Left lung (tissue), 10 donors: ENCODE data around the gene RPS6KA4. TPM values are rescaled to one million over a fixed set of nuclear protein-coding genes. Genes with fewer than 3 reads are reported as not detected.

ENCODE experiments used
- ATAC-seq: fragments of 200-7000 bp; cut with Tn5 transposase; one replicate; pipeline ENCODE4 v1.9.1; 2020; ENCODE audit warnings: moderate library complexity
- DNase-seq, 4 donors: peaks; one replicate each; pipeline ENCODE4 v3.0.0-alpha.2; 2013 to 2020
- H3K27ac ChIP-seq, 2 donors: fragments of 200-600 bp; sonication (generic) in 1 of 2; one replicate each; pipeline versions ENCODE4 v1.5.0 to v1.8.0; 2020 to 2021
- H3K27me3 ChIP-seq, 2 donors: fragments of 200-600 bp; sonication (generic) in 1 of 2; one replicate each; pipeline versions ENCODE4 v1.5.0 to v1.8.0; 2020 to 2021
- H3K36me3 ChIP-seq, 2 donors: fragments of 200-600 bp; sonication (generic) in 1 of 2; one replicate each; pipeline versions ENCODE4 v1.5.0 to v1.8.0; 2020 to 2021
- H3K4me1 ChIP-seq, 2 donors: fragments of 200-600 bp; one replicate each; pipeline ENCODE4 v1.8.0; 2021
- H3K4me3 ChIP-seq, 2 donors: fragments of 200-600 bp; sonication (generic) in 1 of 2; one replicate each; pipeline versions ENCODE4 v1.5.0 to v1.8.0; 2020 to 2021; ENCODE audit warnings: mild to moderate bottlenecking in 1 of 2
- H3K9me3 ChIP-seq, 2 donors: fragments of 200-600 bp; sonication (generic) in 1 of 2; one replicate each; pipeline versions ENCODE4 v1.5.0 to v1.8.0; 2020 to 2021
- intact Hi-C, 2 donors: fragments of 100-400 bp; cut with DNase I; formaldehyde crosslinking; loops; one replicate each; pipeline versions ENCODE4 v1.11.2 to v1.14.2; 2022
- polyA plus RNA-seq, 6 donors: library from polyadenylated mRNA; unstranded; fragments of 120-200 nt; gene quantifications; one replicate each; pipeline ENCODE4 v1.2.1, GENCODE V29; 2013; ENCODE audit not compliant: insufficient read length in 6 of 6
- total RNA-seq, 2 donors: library from RNA; stranded (reverse); fragmentation: NEBNext Ultra II Directional; extraction: Animal tissue kit (Norgen Biotek cat#: 25700); gene quantifications; one replicate each; pipeline ENCODE4 v1.2.1, GENCODE V29; 2021
- TF ChIP-seq, protein P1 (sequence below), 2 donors: fragments of 200-600 bp; sonication (generic) in 1 of 2; IDR thresholded peaks; one replicate each; pipeline versions ENCODE4 v1.5.0 to v1.8.0; 2021; ENCODE audit warnings: antibody characterized with exemption in 2 of 2
- donor health status: DM: no; HTN: yes; CAD: no.
- donor health status: DM: no; HTN: no; CAD: no.

Gene RPS6KA4
- total and polyA plus RNA-seq, 8 donors, result 10.6 to 57.6 (median 14.1) TPM

DNA sequence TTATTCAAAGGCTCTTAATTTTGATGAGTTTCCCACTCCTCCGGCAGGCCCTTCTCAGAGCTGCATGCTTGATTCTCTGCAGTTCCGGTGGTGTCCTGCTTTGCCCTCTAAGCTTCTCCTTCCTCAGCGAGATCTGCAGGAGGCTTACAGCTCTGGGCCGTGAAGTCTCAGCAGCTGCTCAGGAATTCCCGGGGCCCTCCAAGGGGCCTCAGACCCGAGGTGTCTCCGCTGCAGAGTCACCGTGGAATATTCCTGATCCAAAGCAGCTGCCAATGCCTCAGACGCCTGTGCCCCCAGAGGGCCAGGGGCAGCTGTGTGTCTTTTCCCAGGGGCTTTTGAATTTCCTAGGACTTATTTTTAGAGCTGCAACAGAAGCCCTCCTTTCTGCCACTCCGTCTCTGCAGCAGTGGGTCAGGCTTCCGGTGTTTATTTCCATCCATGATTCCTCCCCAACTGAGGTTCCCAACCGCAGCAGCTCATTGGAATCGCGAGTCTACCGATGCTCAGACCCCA lies 37.2 kb downstream of the RPS6KA4 start:
- H3K9me3 ChIP-seq, result no peaks in the 10 kb centered on the region
- H3K27me3 ChIP-seq, result peaks cover 0 to 14% of the 10 kb centered on the region in 2 donors
- H3K4me3 ChIP-seq, result no peak overlapping the region
- peak; percentile 41 for ATAC-seq
- DNase-seq, result no peak
- H3K27ac ChIP-seq, result no peak overlapping the region
- H3K4me1 ChIP-seq, result peaks cover 5 to 35% of the 10 kb centered on the region in 2 donors
- intact Hi-C loops, result no loop called here
- TF ChIP-seq, protein P1, sequence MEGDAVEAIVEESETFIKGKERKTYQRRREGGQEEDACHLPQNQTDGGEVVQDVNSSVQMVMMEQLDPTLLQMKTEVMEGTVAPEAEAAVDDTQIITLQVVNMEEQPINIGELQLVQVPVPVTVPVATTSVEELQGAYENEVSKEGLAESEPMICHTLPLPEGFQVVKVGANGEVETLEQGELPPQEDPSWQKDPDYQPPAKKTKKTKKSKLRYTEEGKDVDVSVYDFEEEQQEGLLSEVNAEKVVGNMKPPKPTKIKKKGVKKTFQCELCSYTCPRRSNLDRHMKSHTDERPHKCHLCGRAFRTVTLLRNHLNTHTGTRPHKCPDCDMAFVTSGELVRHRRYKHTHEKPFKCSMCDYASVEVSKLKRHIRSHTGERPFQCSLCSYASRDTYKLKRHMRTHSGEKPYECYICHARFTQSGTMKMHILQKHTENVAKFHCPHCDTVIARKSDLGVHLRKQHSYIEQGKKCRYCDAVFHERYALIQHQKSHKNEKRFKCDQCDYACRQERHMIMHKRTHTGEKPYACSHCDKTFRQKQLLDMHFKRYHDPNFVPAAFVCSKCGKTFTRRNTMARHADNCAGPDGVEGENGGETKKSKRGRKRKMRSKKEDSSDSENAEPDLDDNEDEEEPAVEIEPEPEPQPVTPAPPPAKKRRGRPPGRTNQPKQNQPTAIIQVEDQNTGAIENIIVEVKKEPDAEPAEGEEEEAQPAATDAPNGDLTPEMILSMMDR (IDR thresholded peaks at IDR 0.05), result no peak
- no peaks in the 10 kb centered on the region for H3K36me3 ChIP-seq

DNA sequence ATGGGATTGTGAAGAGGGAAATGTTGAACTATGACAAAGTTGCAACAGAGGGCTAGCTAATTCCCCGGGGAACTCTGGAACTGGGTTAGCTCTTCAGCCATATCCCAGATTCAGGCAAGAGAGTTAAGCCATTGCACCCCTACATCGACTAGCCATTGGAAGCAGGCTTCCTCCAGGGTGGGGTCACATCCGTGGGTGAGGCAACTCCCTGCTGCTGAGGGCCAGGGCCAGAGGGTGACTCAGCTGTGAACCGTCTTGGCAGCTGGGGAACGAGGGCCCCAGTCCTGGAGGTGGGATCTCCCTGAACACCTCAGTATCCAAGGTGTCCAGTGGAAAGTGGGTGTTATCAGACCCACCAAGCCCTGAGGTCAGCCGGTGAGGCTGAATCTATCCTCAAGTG lies 41.1 kb downstream of the RPS6KA4 start:
- no peak overlapping the region for H3K4me3 ChIP-seq
- no peaks in the 10 kb centered on the region for H3K36me3 ChIP-seq
- H3K4me1 ChIP-seq, result peaks cover 5 to 23% of the 10 kb centered on the region in 2 donors
- TF ChIP-seq, protein P1 (IDR thresholded peaks at IDR 0.05), result no peak
- no peak overlapping the region for H3K27ac ChIP-seq
- ATAC-seq (peak; percentile 47), DNase-seq (no peak)
- intact Hi-C loops, result no loop called here
- H3K9me3 ChIP-seq, result no peaks in the 10 kb centered on the region
- peaks cover 0 to 14% of the 10 kb centered on the region in 2 donors for H3K27me3 ChIP-seq

DNA sequence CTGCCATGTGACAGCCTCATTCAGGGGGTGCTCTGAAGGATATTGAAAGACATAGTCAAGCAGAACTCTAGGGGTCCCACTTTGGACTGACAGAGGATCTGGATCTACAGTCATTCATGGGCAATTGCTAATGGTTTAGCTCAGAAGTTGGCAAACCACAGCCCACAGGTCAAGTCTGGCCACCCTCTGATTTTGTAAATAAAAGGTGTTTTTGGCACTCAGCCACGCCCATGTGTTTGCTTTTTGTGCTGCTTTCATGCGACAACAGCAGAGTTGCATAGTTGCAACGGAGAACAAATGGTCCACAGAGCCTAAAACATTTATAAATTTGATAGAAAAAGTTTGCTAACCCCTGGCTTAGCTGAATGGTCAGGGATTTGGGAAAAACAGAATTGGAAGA lies 41.7 kb downstream of the RPS6KA4 start:
- no peak for DNase-seq
- Histone ChIP-seq H3K36me3 (no peaks in the 10 kb centered on the region), H3K27me3 (peaks cover 0 to 14% of the 10 kb centered on the region in 2 donors), H3K4me3 (no peak overlapping the region), H3K27ac (no peak overlapping the region), H3K4me1 (peaks cover 5 to 18% of the 10 kb centered on the region in 2 donors), H3K9me3 (no peaks in the 10 kb centered on the region)
- TF ChIP-seq, protein P1 (IDR thresholded peaks at IDR 0.05), result no peak
- intact Hi-C loops, result no loop called here
- no peak for ATAC-seq

DNA sequence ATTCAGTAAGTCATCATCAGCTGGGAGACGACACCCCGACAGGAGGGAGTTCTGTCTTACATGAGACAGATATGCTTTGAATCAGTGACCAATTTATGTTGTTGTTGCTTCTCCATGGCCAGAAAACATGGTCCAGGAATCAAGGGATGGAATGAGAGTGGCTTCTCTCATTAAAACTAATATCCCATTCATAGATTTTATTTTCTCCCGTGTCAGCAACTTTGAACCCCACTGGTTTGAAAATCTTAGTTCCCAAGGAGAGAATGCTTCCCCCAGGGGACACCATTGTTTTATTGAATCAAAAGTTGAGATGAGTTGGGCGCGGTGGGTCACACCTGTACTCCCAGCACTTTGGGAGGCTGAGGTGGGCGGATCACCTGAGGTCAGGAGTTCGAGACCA lies 42.8 kb downstream of the RPS6KA4 start:
- Histone ChIP-seq H3K4me3 (no peak overlapping the region), H3K27ac (no peak overlapping the region), H3K9me3 (no peaks in the 10 kb centered on the region), H3K36me3 (no peaks in the 10 kb centered on the region), H3K4me1 (peaks cover 0 to 8% of the 10 kb centered on the region in 2 donors), H3K27me3 (peaks cover 0 to 7% of the 10 kb centered on the region in 2 donors)
- DNase-seq (no peak), ATAC-seq (no peak)
- intact Hi-C loops, result no loop called here
- TF ChIP-seq, protein P1 (IDR thresholded peaks at IDR 0.05), result no peak

DNA sequence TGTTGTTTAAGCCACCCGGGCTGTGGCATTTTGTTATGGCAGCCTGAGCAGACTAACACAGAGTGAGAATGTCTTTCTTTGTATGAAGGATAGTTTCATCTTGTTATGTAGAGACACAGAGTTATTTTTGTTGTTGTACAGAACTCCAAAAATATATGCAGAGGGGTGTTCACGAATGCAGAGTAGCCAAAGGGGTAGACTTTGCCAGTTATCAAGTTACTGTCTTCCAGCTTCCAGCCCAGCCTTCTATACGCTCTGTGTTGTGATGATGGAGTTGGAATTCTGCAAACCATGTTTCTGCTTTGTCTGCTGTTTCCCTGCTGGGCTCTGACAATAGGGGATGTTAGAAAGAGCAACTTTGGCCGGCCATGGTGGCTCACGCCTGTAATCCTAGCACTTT lies 44.1 kb downstream of the RPS6KA4 start:
- H3K9me3 ChIP-seq, result no peaks in the 10 kb centered on the region
- no peaks in the 10 kb centered on the region for H3K36me3 ChIP-seq
- TF ChIP-seq, protein P1 (IDR thresholded peaks at IDR 0.05), result no peak
- H3K27me3 ChIP-seq, result no peaks in the 10 kb centered on the region
- intact Hi-C loops, result no loop called here
- DNase-seq (no peak), ATAC-seq (no peak)
- H3K27ac ChIP-seq, result no peak overlapping the region
- H3K4me1 ChIP-seq, result peaks cover 0 to 8% of the 10 kb centered on the region in 2 donors
- no peak overlapping the region for H3K4me3 ChIP-seq
